ENCODE measurements around the gene PRKCH. TPM values are rescaled to one million over a fixed set of nuclear protein-coding genes. Genes with fewer than 3 reads are reported as not detected.

PRKCH gene
- polyA plus RNA-seq, 3 donors = 3.6 to 6.2 (median 5.4) TPM

GRCh38 chr14:61460718-61461611 is 139.6 kb downstream of the PRKCH start:
- Mint-ChIP-seq H3K4me3 (no peak overlapping the region), H3K27ac (peak overlapping the region in 3 of 7 donors; percentile 11 to 43 (median 14)), H3K4me1 (peaks cover 7% of the 10 kb centered on the region), H3K9me3 (peaks cover 0 to 5% (median 2%) of the 10 kb centered on the region in 7 donors), H3K27me3 (ENCODE audit: low read depth in 3 of 3) (no peaks in the 10 kb centered on the region), H3K36me3 (peaks cover 52 to 58% of the 10 kb centered on the region in 2 donors)
- Histone ChIP-seq H3K27me3 (ENCODE audit: control insufficient read depth in 2 of 2, insufficient read depth in 2 of 2, low read length in 2 of 2) (no peaks in the 10 kb centered on the region), H3K27ac (ENCODE audit: low read depth in 1 of 2, low read length in 2 of 2) (no peak overlapping the region), H3K79me2 (ENCODE audit: insufficient read depth, low read length) (no peaks in the 10 kb centered on the region), H3K9me3 (replicated peaks in 1 of 2; ENCODE audit: control insufficient read depth in 1 of 2, insufficient read depth in 1 of 2, low read length in 2 of 2) (no peaks in the 10 kb centered on the region), H3K4me2 (replicated peaks; ENCODE audit: extremely low read depth, low read length, poor library complexity, severe bottlenecking) (no peak overlapping the region), H4K20me1 (ENCODE audit: insufficient read depth, low read length) (no peaks in the 10 kb centered on the region), H3K4me3 (replicated peaks in 1 of 3; ENCODE audit: low read depth in 2 of 3, low read length in 3 of 3) (no peak overlapping the region), H3K4me1 (ENCODE audit: control insufficient read depth in 1 of 2, insufficient read depth in 2 of 2, low read length in 2 of 2) (no peaks in the 10 kb centered on the region), H3K36me3 (replicated peaks in 1 of 2; ENCODE audit: control insufficient read depth in 1 of 2, insufficient read depth in 2 of 2, low read length in 2 of 2) (peaks cover 21 to 36% of the 10 kb centered on the region in 2 donors), H2AFZ (ENCODE audit: insufficient read depth, low read depth, low read length, poor library complexity, severe bottlenecking) (no peak overlapping the region), H3K9ac (ENCODE audit: insufficient read depth, low read length, poor library complexity, severe bottlenecking) (no peak overlapping the region)
- WGBS (ENCODE audit: insufficient coverage) = 96% methylated on average over 8 of the region's 15 CpGs
- DNase-seq = no peak
- TF ChIP-seq, protein P1, sequence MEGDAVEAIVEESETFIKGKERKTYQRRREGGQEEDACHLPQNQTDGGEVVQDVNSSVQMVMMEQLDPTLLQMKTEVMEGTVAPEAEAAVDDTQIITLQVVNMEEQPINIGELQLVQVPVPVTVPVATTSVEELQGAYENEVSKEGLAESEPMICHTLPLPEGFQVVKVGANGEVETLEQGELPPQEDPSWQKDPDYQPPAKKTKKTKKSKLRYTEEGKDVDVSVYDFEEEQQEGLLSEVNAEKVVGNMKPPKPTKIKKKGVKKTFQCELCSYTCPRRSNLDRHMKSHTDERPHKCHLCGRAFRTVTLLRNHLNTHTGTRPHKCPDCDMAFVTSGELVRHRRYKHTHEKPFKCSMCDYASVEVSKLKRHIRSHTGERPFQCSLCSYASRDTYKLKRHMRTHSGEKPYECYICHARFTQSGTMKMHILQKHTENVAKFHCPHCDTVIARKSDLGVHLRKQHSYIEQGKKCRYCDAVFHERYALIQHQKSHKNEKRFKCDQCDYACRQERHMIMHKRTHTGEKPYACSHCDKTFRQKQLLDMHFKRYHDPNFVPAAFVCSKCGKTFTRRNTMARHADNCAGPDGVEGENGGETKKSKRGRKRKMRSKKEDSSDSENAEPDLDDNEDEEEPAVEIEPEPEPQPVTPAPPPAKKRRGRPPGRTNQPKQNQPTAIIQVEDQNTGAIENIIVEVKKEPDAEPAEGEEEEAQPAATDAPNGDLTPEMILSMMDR (IDR thresholded peaks at IDR 0.05) = no peak
- intact Hi-C loops (cut with micrococcal nuclease) = loop anchor here in 1 of 2 donors (5.0 kb wide), 1 partner anchor 251 kb away; no protein-coding TSS in a partner anchor

DNA sequence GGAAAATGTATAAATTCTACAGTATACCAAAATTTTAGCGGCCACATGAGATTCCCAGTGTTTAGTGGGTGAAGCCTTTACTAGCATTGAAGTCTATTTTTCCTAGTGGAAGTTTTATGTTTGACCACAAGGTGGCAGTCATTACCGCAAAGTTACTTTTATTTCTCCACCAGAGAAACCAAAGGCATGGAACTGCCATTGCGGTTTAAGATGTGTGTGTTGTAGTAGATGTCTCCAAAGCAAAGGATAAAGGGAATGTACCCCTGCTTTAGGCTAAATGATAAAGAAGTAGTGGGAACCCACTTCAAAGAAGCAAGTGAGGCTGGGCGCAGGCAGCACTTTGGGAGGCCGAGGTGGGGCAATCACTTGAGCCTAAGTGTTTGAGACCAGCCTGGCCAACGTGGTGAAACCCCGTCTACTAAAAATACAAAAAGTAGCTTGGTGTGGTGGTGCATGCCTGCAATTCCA is 140.5 kb downstream of the PRKCH start:
- Mint-ChIP-seq H3K9me3 (peaks cover 0 to 5% (median 2%) of the 10 kb centered on the region in 7 donors), H3K36me3 (peaks cover 56 to 58% of the 10 kb centered on the region in 2 donors), H3K27ac (peak overlapping the region in 3 of 7 donors; percentile 16 to 40 (median 34)), H3K4me3 (no peak overlapping the region), H3K27me3 (ENCODE audit: low read depth in 3 of 3) (peaks cover 0 to 2% (median 0%) of the 10 kb centered on the region in 3 donors), H3K4me1 (peaks cover 9% of the 10 kb centered on the region)
- peaks cover 21 to 35% of the 10 kb centered on the region in 2 donors for H3K36me3 ChIP-seq (replicated peaks in 1 of 2; ENCODE audit: control insufficient read depth in 1 of 2, insufficient read depth in 2 of 2, low read length in 2 of 2)
- no peak overlapping the region for H2AFZ ChIP-seq (ENCODE audit: insufficient read depth, low read depth, low read length, poor library complexity, severe bottlenecking)
- WGBS (ENCODE audit: insufficient coverage) = 81% methylated on average over 3 of the region's 7 CpGs
- no peaks in the 10 kb centered on the region for H3K27me3 ChIP-seq (ENCODE audit: control insufficient read depth in 2 of 2, insufficient read depth in 2 of 2, low read length in 2 of 2)
- TF ChIP-seq, protein P1 (IDR thresholded peaks at IDR 0.05) = peak; percentile 84
- no peaks in the 10 kb centered on the region for H4K20me1 ChIP-seq (ENCODE audit: insufficient read depth, low read length)
- no peaks in the 10 kb centered on the region for H3K9me3 ChIP-seq (replicated peaks in 1 of 2; ENCODE audit: control insufficient read depth in 1 of 2, insufficient read depth in 1 of 2, low read length in 2 of 2)
- no peak overlapping the region for H3K4me3 ChIP-seq (replicated peaks in 1 of 3; ENCODE audit: low read depth in 2 of 3, low read length in 3 of 3)
- DNase-seq = peak; percentile 55 to 79 (median 66)
- H3K27ac ChIP-seq (ENCODE audit: low read depth in 1 of 2, low read length in 2 of 2) = no peak overlapping the region
- no peak overlapping the region for H3K9ac ChIP-seq (ENCODE audit: insufficient read depth, low read length, poor library complexity, severe bottlenecking)
- H3K4me1 ChIP-seq (ENCODE audit: control insufficient read depth in 1 of 2, insufficient read depth in 2 of 2, low read length in 2 of 2) = peaks cover under 1% of the 10 kb centered on the region in 2 donors
- intact Hi-C loops (cut with micrococcal nuclease) = loop anchor here in 1 of 2 donors (2.0 to 5.0 kb wide), 2 partner anchors 250 to 375 kb away; no protein-coding TSS in a partner anchor
- no peaks in the 10 kb centered on the region for H3K79me2 ChIP-seq (ENCODE audit: insufficient read depth, low read length)
- H3K4me2 ChIP-seq (replicated peaks; ENCODE audit: extremely low read depth, low read length, poor library complexity, severe bottlenecking) = no peak overlapping the region

Measured in CD14-positive monocyte (primary cell).